H9 (cell line): ENCODE results near the gene IL18R1. TPM values are rescaled to one million over a fixed set of nuclear protein-coding genes. Genes with fewer than 3 reads are reported as not detected.

ENCODE experiments used
- DNase-seq: peaks from one replicate; pipeline ENCODE4 v3.0.0-alpha.2; 2017
- H2AFZ ChIP-seq: one replicate; pipeline ENCODE4 v1.6.1; 2013; ENCODE audit warnings: mild to moderate bottlenecking, low read length, control low read depth, moderate library complexity
- H2AK5ac ChIP-seq: 2 replicates; pipeline ENCODE4 v1.6.1; 2013; ENCODE audit warnings: low read length, control low read depth, mixed read lengths; ENCODE audit not compliant: insufficient read length
- H2BK120ac ChIP-seq: one replicate; pipeline ENCODE4 v1.6.1; 2013; ENCODE audit warnings: low read depth, mild to moderate bottlenecking, low read length, control low read depth, inconsistent platforms; ENCODE audit not compliant: poor library complexity, severe bottlenecking
- H2BK12ac ChIP-seq: 2 replicates; pipeline ENCODE4 v1.6.1; 2013; ENCODE audit warnings: low read length, control low read depth, mixed read lengths, low read depth; ENCODE audit not compliant: insufficient read length
- H2BK15ac ChIP-seq: 2 replicates; pipeline ENCODE4 v1.6.1; 2013; ENCODE audit warnings: low read depth, low read length, control low read depth
- H2BK20ac ChIP-seq: one replicate; pipeline ENCODE4 v1.6.1; 2013; ENCODE audit warnings: low read depth, mild to moderate bottlenecking, low read length, control low read depth, inconsistent platforms; ENCODE audit not compliant: poor library complexity, severe bottlenecking
- H2BK5ac ChIP-seq: 2 replicates; pipeline ENCODE4 v1.6.1; 2013; ENCODE audit warnings: low read length, control low read depth, mixed read lengths; ENCODE audit not compliant: insufficient read length
- H3K14ac ChIP-seq: 2 replicates; pipeline ENCODE4 v1.6.1; 2013; ENCODE audit warnings: low read length, control low read depth; ENCODE audit not compliant: insufficient read depth
- H3K18ac ChIP-seq: 2 replicates; pipeline ENCODE4 v1.6.1; 2013; ENCODE audit warnings: low read depth, mild to moderate bottlenecking, mixed read lengths, low read length, control low read depth; ENCODE audit not compliant: insufficient read length
- H3K23ac ChIP-seq: 2 replicates; pipeline ENCODE4 v1.6.1; 2013; ENCODE audit warnings: low read length, control low read depth, mixed read lengths, low read depth; ENCODE audit not compliant: insufficient read length
- H3K23me2 ChIP-seq: 2 replicates; pipeline ENCODE4 v1.6.1; 2013; ENCODE audit warnings: low read depth, mild to moderate bottlenecking, mixed read lengths, low read length, control low read depth; ENCODE audit not compliant: insufficient read length, poor library complexity, severe bottlenecking
- H3K27ac ChIP-seq: 2 replicates; pipeline ENCODE4 v1.5.1; 2013; ENCODE audit warnings: low read length, control low read depth, mixed read lengths, low read depth; ENCODE audit not compliant: insufficient read length
- H3K27me3 ChIP-seq: 2 replicates; pipeline ENCODE4 v1.6.1; 2013; ENCODE audit warnings: low read length, control low read depth, inconsistent platforms; ENCODE audit not compliant: insufficient read depth
- H3K4ac ChIP-seq: 2 replicates; pipeline ENCODE4 v1.6.1; 2013; ENCODE audit warnings: low read depth, mild to moderate bottlenecking, control low read depth, inconsistent platforms, low read length, moderate library complexity
- H3K4me1 ChIP-seq: 2 replicates; pipeline ENCODE4 v1.6.1; 2013; ENCODE audit warnings: low read length, control low read depth, inconsistent platforms; ENCODE audit not compliant: insufficient read depth
- H3K4me2 ChIP-seq: 2 replicates; pipeline ENCODE4 v1.6.1; 2013; ENCODE audit warnings: low read length, control low read depth, mixed read lengths; ENCODE audit not compliant: insufficient read length, insufficient read depth
- H3K56ac ChIP-seq: 2 replicates; pipeline ENCODE4 v1.6.1; 2013; ENCODE audit warnings: low read depth, mild to moderate bottlenecking, mixed read lengths, low read length, control low read depth; ENCODE audit not compliant: insufficient read length
- H3K79me1 ChIP-seq: 2 replicates; pipeline ENCODE4 v1.6.1; 2013; ENCODE audit warnings: low read depth, mild to moderate bottlenecking, moderate library complexity, low read length, control low read depth, inconsistent platforms; ENCODE audit not compliant: insufficient read depth, poor library complexity, severe bottlenecking
- H3K79me2 ChIP-seq: 2 replicates; pipeline ENCODE4 v1.6.1; 2013; ENCODE audit warnings: low read length, control low read depth, inconsistent platforms; ENCODE audit not compliant: insufficient read depth
- H3K9ac ChIP-seq: 2 replicates; pipeline ENCODE4 v1.6.1; 2013; ENCODE audit warnings: low read length, control low read depth, mixed read lengths; ENCODE audit not compliant: insufficient read length; ENCODE audit errors: extremely low read depth
- H3K9me3 ChIP-seq: one replicate; pipeline ENCODE4 v1.6.1; 2013; ENCODE audit warnings: low read depth, low read length, inconsistent platforms; ENCODE audit not compliant: control insufficient read depth
- H3T11ph ChIP-seq: one replicate; pipeline ENCODE4 v1.6.1; 2013; ENCODE audit warnings: mild to moderate bottlenecking, low read length, control low read depth, inconsistent platforms
- H4K20me1 ChIP-seq: one replicate; pipeline ENCODE4 v1.6.1; 2013; ENCODE audit not compliant: control insufficient read depth, insufficient read length, insufficient read depth
- H4K5ac ChIP-seq: 2 replicates; pipeline ENCODE4 v1.6.1; 2013; ENCODE audit warnings: low read depth, mild to moderate bottlenecking, mixed read lengths, low read length, control low read depth; ENCODE audit not compliant: insufficient read length
- H4K8ac ChIP-seq: replicated peaks from 2 replicates; pipeline ENCODE4 v1.6.1; 2013; ENCODE audit warnings: low read length, control low read depth, mixed read lengths, low read depth; ENCODE audit not compliant: insufficient read length
- H4K91ac ChIP-seq: 2 replicates; pipeline ENCODE4 v1.6.1; 2013; ENCODE audit warnings: low read depth, mild to moderate bottlenecking, moderate library complexity, mixed read lengths, low read length, control low read depth; ENCODE audit not compliant: insufficient read length
- H3K27ac Mint-ChIP-seq, 3 experiments: 2 replicates in 2 of 3; 3 replicates in 1 of 3; pipeline ENCODE4 v1.8.0; 2020 to 2021; ENCODE audit warnings: mixed read lengths in 3 of 3, mild to moderate bottlenecking in 1 of 3, moderate library complexity in 1 of 3
- H3K27me3 Mint-ChIP-seq: 2 replicates; pipeline ENCODE4 v1.8.0; 2021; ENCODE audit warnings: low read depth, mild to moderate bottlenecking, moderate library complexity, mixed read lengths
- H3K36me3 Mint-ChIP-seq, 3 experiments: 2 replicates in 2 of 3; 3 replicates in 1 of 3; pipeline ENCODE4 v1.8.0; 2020 to 2021; ENCODE audit warnings: low read depth in 3 of 3, mixed read lengths in 3 of 3; ENCODE audit not compliant: insufficient read depth in 1 of 3
- H3K4me1 Mint-ChIP-seq, 2 experiments: 2 replicates each; pipeline ENCODE4 v1.8.0; 2020; ENCODE audit warnings: mixed read lengths in 2 of 2
- H3K4me3 Mint-ChIP-seq, 2 experiments: 2 replicates in 1 of 2; 3 replicates in 1 of 2; pipeline ENCODE4 v1.8.0; 2020 to 2021; ENCODE audit warnings: mild to moderate bottlenecking in 2 of 2, mixed read lengths in 2 of 2, moderate library complexity in 1 of 2
- H3K9me3 Mint-ChIP-seq, 2 experiments: 2 replicates in 1 of 2; 3 replicates in 1 of 2; pipeline ENCODE4 v1.8.0; 2020; ENCODE audit warnings: mild to moderate bottlenecking in 2 of 2, mixed read lengths in 2 of 2, moderate library complexity in 1 of 2
- CTCF ChIP-seq: fragments of 200-600 bp; sonication (generic); conservative IDR thresholded peaks from 3 replicates; pipeline ENCODE4 v1.8.0; 2021; ENCODE audit warnings: antibody characterized with exemption, mild to moderate bottlenecking
- WGBS: extraction: QIAGEN DNeasy Blood & Tissue Kit; methylation state at CpG from one replicate; pipeline ENCODE4 v1.1.7; 2013; ENCODE audit warnings: missing lambda C conversion rate, low lambda C conversion rate, mixed read lengths; ENCODE audit not compliant: insufficient read length; ENCODE audit errors: extremely low coverage; 5-methylcytosine and 5-hydroxymethylcytosine counted together
- total RNA-seq: library from RNA; stranded (reverse); gene quantifications from 2 replicates; pipeline ENCODE4 v1.2.1, GENCODE V29; 2021

Gene IL18R1
- total RNA-seq, 1 experiment from 2014 or later: not detected

GRCh38 chr2:102368461-102369109 is 13.0 kb downstream of the IL18R1 start:
- Histone ChIP-seq H3K4me1 (no peaks in the 10 kb centered on the region), H3K23ac (no peak overlapping the region), H3K56ac (no peak overlapping the region), H3K79me2 (no peaks in the 10 kb centered on the region), H2BK12ac (no peak overlapping the region), H3K27me3 (no peaks in the 10 kb centered on the region), H3K9ac (no peak overlapping the region), H2AFZ (no peak overlapping the region), H2BK20ac (no peak overlapping the region), H3T11ph (no peak overlapping the region), H2BK15ac (no peak overlapping the region), H2AK5ac (no peak overlapping the region), H3K4me2 (no peak overlapping the region), H4K20me1 (no peaks in the 10 kb centered on the region), H3K14ac (no peak overlapping the region), H4K5ac (no peak overlapping the region), H2BK120ac (no peak overlapping the region), H3K27ac (no peak overlapping the region), H2BK5ac (no peak overlapping the region), H4K91ac (no peak overlapping the region), H3K79me1 (no peaks in the 10 kb centered on the region), H4K8ac (no peak overlapping the region), H3K18ac (no peak overlapping the region), H3K23me2 (no peaks in the 10 kb centered on the region), H3K9me3 (peaks cover 19% of the 10 kb centered on the region), H3K4ac (no peak overlapping the region)
- WGBS: no CpG with 5 or more reads among the region's 5 CpGs
- Mint-ChIP-seq H3K27ac (no peak overlapping the region), H3K4me1 (no peaks in the 10 kb centered on the region), H3K9me3 (peaks cover 34% of the 10 kb centered on the region in 2 experiments), H3K27me3 (peaks cover 3% of the 10 kb centered on the region), H3K4me3 (no peak overlapping the region), H3K36me3 (peaks cover 5 to 24% (median 19%) of the 10 kb centered on the region in 3 experiments)
- no peak for DNase-seq
- TF ChIP-seq CTCF: no peak
